Spleen (tissue), 7 donors: Measurements from ENCODE around the gene SLAMF6.

Source experiments
- POLR2A ChIP-seq, 3 donors: fragments of 450-650 bp; IDR thresholded peaks; one replicate each; pipeline ENCODE4 v1.5.1; 2017; ENCODE audit warnings: antibody characterized with exemption in 3 of 3, mild to moderate bottlenecking in 1 of 3
- POLR2AphosphoS5 ChIP-seq, 3 donors: sonication (generic); formaldehyde crosslinking; IDR thresholded peaks; one replicate each; pipeline ENCODE4 v1.5.1; 2017; ENCODE audit warnings: antibody characterized with exemption in 3 of 3
- TF ChIP-seq, protein P1 (sequence below), 11 experiments: fragments of 200-600 bp in 7 of 11; fragments of 450-650 bp in 4 of 11; sonication (generic) in 4 of 11; IDR thresholded peaks in 8 of 11; conservative IDR thresholded peaks in 3 of 11; 1 replicate in 7 of 11; 2 replicates in 4 of 11; pipeline versions ENCODE4 v1.4.0 to v1.8.0; 2016 to 2021; ENCODE audit warnings: antibody characterized with exemption in 11 of 11, inconsistent platforms in 4 of 11, mild to moderate bottlenecking in 1 of 11
- donor health status: DM: no; HTN: no; CAD: no; lungs with moderate emphysema.
- donor health status: DM: no; HTN: no; CAD: no.
- donor health status: DM: no; HTN: no; CAD: no.

DNA sequence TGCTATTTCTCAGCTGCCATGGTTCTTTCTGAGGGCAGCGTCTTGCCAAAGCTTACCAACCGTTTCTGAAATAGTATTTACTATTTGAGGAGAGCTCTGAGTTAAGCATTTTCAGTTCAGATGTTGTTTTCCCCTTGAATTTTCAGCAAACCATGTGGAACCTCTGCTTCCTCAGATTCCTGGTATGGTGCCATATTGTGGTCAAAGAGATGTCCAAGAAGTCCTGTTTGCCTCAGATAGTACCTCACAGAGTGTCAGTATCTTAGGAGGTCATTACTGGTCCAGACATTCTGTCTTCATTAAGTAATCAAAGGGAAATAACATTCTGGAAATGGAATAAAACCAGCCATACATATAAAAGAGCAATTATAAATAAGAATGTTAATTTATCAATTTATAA is 86.1 kb downstream of the SLAMF6 start:
- TF ChIP-seq, protein P1, sequence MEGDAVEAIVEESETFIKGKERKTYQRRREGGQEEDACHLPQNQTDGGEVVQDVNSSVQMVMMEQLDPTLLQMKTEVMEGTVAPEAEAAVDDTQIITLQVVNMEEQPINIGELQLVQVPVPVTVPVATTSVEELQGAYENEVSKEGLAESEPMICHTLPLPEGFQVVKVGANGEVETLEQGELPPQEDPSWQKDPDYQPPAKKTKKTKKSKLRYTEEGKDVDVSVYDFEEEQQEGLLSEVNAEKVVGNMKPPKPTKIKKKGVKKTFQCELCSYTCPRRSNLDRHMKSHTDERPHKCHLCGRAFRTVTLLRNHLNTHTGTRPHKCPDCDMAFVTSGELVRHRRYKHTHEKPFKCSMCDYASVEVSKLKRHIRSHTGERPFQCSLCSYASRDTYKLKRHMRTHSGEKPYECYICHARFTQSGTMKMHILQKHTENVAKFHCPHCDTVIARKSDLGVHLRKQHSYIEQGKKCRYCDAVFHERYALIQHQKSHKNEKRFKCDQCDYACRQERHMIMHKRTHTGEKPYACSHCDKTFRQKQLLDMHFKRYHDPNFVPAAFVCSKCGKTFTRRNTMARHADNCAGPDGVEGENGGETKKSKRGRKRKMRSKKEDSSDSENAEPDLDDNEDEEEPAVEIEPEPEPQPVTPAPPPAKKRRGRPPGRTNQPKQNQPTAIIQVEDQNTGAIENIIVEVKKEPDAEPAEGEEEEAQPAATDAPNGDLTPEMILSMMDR (IDR thresholded peaks at IDR 0.05 in 8 of 11, conservative IDR thresholded peaks at IDR 0.05 in 3 of 11), result no peak
- TF ChIP-seq POLR2A (IDR thresholded peaks at IDR 0.05), result no peak
- no peak for TF ChIP-seq POLR2AphosphoS5 (IDR thresholded peaks at IDR 0.05)
